Common myeloid progenitor, CD34-positive (primary cell): ENCODE data around the gene PPP1R7.

Experiments
- CTCF ChIA-PET: fragments of 350-600 bp; sonication (Branson Sonifier 250); formaldehyde crosslinking; loops from one replicate; lab custom pipeline; 2021; ENCODE audit warnings: antibody characterized with exemption; lab: Charles Lee
- POLR2A ChIA-PET: fragments of 350-600 bp; sonication (Branson Sonifier 250); formaldehyde crosslinking; loops from one replicate; lab custom pipeline; 2021; ENCODE audit warnings: antibody characterized with exemption; lab: Charles Lee
- DNase-seq, 3 donors: peaks; one replicate each; pipeline versions ENCODE4 v3.0.0 to v3.0.0-alpha.2; 2013
- H3K27ac ChIP-seq, 2 experiments: 1 replicate in 1 of 2; 2 replicates in 1 of 2; pipeline ENCODE4 v1.7.0; 2013; ENCODE audit warnings: inconsistent platforms in 2 of 2, low read length in 2 of 2, mild to moderate bottlenecking in 2 of 2, low read depth in 1 of 2, moderate library complexity in 1 of 2; ENCODE audit not compliant: severe bottlenecking in 2 of 2, insufficient read depth in 1 of 2, poor library complexity in 1 of 2
- H3K27me3 ChIP-seq, 5 experiments: replicated peaks in 2 of 5; 1 replicate in 3 of 5; 2 replicates in 2 of 5; pipeline versions ENCODE4 v1.6.1 to v1.7.0; 2013; ENCODE audit warnings: low read length in 4 of 5, mild to moderate bottlenecking in 2 of 5, moderate library complexity in 2 of 5, inconsistent platforms in 1 of 5; ENCODE audit not compliant: insufficient read depth in 5 of 5, control insufficient read depth in 4 of 5
- H3K36me3 ChIP-seq, 4 experiments: 1 replicate in 2 of 4; 2 replicates in 2 of 4; pipeline versions ENCODE4 v1.6.1 to v1.7.0; 2013; ENCODE audit warnings: low read length in 3 of 4, control low read depth in 1 of 4, mild to moderate bottlenecking in 1 of 4; ENCODE audit not compliant: control insufficient read depth in 4 of 4, insufficient read depth in 4 of 4
- H3K4me1 ChIP-seq, 4 experiments: 1 replicate in 3 of 4; 2 replicates in 1 of 4; pipeline versions ENCODE4 v1.6.1 to v1.7.1; 2013; ENCODE audit warnings: low read length in 3 of 4, mild to moderate bottlenecking in 3 of 4, control low read depth in 1 of 4, inconsistent platforms in 1 of 4, moderate library complexity in 1 of 4; ENCODE audit not compliant: control insufficient read depth in 4 of 4, insufficient read depth in 4 of 4; ENCODE audit errors: control extremely low read depth in 1 of 4
- H3K4me3 ChIP-seq, 7 experiments: 1 replicate in 4 of 7; 2 replicates in 3 of 7; pipeline versions ENCODE4 v1.5.1 to v1.7.0; 2013; ENCODE audit warnings: mild to moderate bottlenecking in 7 of 7, low read length in 6 of 7, moderate library complexity in 6 of 7, inconsistent platforms in 2 of 7, low read depth in 2 of 7, control low read depth in 1 of 7; ENCODE audit not compliant: insufficient read depth in 4 of 7, control insufficient read depth in 1 of 7; ENCODE audit errors: extremely low read depth in 1 of 7
- H3K9me3 ChIP-seq, 5 experiments: 1 replicate in 4 of 5; 2 replicates in 1 of 5; pipeline versions ENCODE4 v1.6.1 to v1.7.1; 2013; ENCODE audit warnings: low read length in 4 of 5, mild to moderate bottlenecking in 2 of 5, inconsistent platforms in 1 of 5, low read depth in 1 of 5, moderate library complexity in 1 of 5; ENCODE audit not compliant: control insufficient read depth in 4 of 5, insufficient read depth in 2 of 5; ENCODE audit errors: control extremely low read depth in 1 of 5
- WGBS: methylation state at CpG from one replicate; pipeline ENCODE4 v1.1.5; 2013; ENCODE audit not compliant: insufficient coverage; 5-methylcytosine and 5-hydroxymethylcytosine counted together

PPP1R7 gene

DNA sequence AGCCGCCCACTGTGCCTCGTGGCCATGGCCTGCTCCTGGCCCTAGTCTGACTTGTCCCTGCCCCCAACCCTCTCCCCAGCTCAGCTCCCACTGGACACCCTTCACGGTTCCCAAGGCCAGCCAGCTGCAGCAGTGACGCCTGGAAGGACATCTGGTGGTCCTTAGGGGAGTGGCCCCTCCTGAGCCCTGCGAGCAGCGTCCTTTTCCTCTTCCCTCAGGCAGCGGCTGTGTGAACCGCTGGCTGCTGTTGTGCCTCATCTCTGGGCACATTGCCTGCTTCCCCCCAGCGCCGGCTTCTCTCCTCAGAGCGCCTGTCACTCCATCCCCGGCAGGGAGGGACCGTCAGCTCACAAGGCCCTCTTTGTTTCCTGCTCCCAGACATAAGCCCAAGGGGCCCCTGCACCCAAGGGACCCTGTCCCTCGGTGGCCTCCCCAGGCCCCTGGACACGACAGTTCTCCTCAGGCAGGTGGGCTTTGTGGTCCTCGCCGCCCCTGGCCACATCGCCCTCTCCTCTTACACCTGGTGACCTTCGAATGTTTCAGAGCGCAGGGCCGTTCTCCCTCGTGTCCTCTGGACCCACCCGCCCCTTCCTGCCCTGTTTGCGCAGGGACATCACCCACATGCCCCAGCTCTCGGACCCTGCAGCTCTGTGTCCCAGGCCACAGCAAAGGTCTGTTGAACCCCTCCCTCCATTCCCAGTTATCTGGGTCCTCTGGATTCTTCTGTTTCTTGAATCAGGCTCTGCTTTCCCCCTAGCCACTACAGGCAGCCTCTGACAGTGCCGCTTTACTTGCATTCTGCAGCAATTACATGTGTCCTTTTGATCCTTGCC lies 74.0 kb downstream of the PPP1R7 start:
- H3K4me1 ChIP-seq, result peaks cover 0 to 11% (median 4%) of the 10 kb centered on the region in 4 experiments
- DNase-seq, result no peak
- ChIA-PET POLR2A (interaction anchor here (0.6 kb wide), 1 partner anchor 69 kb away, joined by 3 read pairs; no protein-coding TSS in a partner anchor), CTCF (no interaction called here)
- H3K36me3 ChIP-seq, result peaks cover 3 to 37% (median 30%) of the 10 kb centered on the region in 4 experiments
- 76% methylated on average over 24 of the region's 26 CpGs for WGBS
- H3K27ac ChIP-seq, result no peak overlapping the region
- H3K4me3 ChIP-seq, result no peak overlapping the region
- no peaks in the 10 kb centered on the region for H3K9me3 ChIP-seq
- no peaks in the 10 kb centered on the region for H3K27me3 ChIP-seq

DNA sequence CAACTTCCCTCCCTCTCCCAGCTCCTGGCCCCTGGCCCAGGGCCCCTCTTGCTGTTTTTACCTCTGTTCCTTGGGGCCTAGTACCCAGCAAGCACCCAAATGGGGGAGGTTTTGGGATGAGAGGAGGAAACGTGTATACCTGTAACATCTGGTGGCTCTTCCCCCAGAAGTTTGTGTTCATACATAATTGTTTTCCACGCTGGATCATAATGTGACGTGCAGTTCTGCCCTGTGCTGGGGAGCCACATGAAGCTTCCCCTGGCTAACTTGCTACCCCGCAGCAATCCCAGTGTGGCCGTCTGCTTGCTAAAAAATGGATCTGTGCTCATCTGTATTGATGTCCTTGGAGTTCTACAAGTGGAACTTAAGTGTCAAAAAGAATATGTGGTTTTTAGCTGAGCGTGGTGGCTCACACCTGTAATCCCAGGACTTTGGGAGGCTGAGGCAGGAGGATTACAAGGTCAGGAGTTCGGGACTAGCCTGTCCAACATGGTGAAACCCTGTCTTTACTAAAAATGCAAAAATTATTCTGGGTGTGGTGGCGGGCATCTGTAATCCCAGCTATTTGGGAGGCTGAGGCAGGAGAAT lies 74.7 kb downstream of the PPP1R7 start:
- Histone ChIP-seq H3K36me3 (peaks cover 3 to 44% (median 36%) of the 10 kb centered on the region in 4 experiments), H3K4me3 (no peak overlapping the region), H3K4me1 (peaks cover 0 to 8% (median 0%) of the 10 kb centered on the region in 4 experiments), H3K27me3 (no peaks in the 10 kb centered on the region), H3K27ac (no peak overlapping the region), H3K9me3 (no peaks in the 10 kb centered on the region)
- WGBS, result 98% methylated on average over 6 of the region's 8 CpGs
- CTCF ChIA-PET, result no interaction called here
- POLR2A ChIA-PET, result no interaction called here
- DNase-seq, result no peak

DNA sequence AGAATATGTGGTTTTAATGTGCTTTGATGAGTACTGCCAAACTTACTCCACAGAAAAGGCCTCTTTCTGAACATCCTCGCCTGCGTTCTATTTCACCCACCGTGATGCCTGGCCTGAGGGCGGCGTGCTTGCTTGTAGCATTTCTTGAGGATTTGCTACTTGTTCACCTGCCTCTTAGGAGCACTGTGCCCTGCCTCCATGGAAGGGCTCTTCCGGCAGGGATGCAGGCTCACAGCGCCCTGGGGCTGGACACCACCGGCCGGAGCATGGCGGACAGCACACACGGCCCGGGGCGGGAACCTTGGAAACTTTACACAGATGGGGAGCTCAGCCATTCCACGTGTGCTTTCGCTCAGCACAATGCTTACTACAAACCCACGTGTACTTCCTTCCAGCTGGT lies 75.3 kb downstream of the PPP1R7 start:
- peaks cover 3 to 50% (median 42%) of the 10 kb centered on the region in 4 experiments for H3K36me3 ChIP-seq
- DNase-seq, result no peak
- H3K9me3 ChIP-seq, result no peaks in the 10 kb centered on the region
- CTCF ChIA-PET, result no interaction called here
- no peaks in the 10 kb centered on the region for H3K27me3 ChIP-seq
- 94% methylated on average over 16 of the region's 16 CpGs for WGBS
- H3K27ac ChIP-seq, result no peak overlapping the region
- no peak overlapping the region for H3K4me3 ChIP-seq
- peaks cover 0 to 8% (median 0%) of the 10 kb centered on the region in 4 experiments for H3K4me1 ChIP-seq
- POLR2A ChIA-PET, result no interaction called here

DNA sequence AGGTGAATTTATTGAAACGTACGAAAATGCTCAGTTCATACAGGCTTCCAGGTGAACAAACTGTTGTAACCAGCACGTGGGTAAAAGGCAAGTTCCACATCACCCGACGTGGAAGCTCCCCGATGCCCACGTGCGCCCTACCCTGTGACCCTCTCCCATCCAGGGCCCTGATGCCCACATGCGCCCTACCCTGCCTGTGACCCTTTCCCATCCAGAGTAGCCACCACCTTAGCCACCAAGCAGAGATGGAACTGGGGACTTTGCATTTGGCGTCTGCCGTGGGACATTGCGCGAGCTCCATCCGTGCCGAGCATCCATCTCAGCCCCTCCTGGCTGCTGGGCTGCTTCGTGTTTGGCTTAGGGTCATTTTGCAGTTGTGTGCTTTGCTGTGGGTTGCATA lies 75.7 kb downstream of the PPP1R7 start:
- no peaks in the 10 kb centered on the region for H3K9me3 ChIP-seq
- peaks cover 3 to 55% (median 46%) of the 10 kb centered on the region in 4 experiments for H3K36me3 ChIP-seq
- 93% methylated on average over 14 of the region's 16 CpGs for WGBS
- no peak overlapping the region for H3K27ac ChIP-seq
- no peak overlapping the region for H3K4me3 ChIP-seq
- POLR2A ChIA-PET, result no interaction called here
- peaks cover 0 to 8% (median 0%) of the 10 kb centered on the region in 4 experiments for H3K4me1 ChIP-seq
- CTCF ChIA-PET, result no interaction called here
- H3K27me3 ChIP-seq, result no peaks in the 10 kb centered on the region
- no peak for DNase-seq

DNA sequence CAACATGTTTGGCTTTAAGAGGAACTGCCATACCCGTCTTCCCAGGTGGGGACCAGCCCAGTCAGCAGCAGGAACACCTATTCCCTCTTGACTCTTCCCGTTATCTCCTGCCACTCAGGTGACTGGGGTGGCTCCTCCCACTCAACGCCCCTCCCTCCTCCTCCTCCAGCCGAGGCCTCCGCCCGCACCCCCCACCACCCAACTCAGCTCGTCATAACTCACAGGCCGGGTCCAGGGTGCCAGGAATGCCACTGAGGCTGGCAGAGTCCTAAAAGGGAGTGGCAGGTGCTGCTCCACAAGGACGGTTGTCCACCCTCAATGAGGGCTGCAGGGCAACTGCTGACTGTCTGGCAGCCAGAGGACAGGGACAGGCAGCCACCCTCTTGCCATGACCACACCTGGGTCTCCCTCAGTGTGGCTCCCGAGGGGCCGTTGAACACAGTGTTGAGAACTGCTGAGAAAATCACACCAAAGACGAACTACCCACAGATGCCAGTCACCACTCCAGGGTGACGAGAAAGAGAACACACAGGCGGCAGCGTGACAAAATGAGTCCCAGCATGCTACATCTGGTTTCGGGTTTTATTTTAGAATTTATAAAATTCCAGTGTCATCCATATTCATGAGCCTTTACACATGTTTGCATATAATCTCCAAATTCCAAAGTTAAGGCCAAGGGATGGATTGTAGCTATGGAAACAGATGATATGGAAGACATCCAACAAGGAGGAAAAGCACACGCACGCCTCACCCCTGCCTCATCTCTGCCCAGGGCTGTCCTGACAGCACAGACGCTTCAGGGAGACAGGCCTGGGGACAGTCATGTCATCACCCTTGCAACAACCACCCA lies 76.7 kb downstream of the PPP1R7 start:
- ChIA-PET POLR2A (no interaction called here), CTCF (no interaction called here)
- no peak for DNase-seq
- Histone ChIP-seq H3K4me3 (no peak overlapping the region), H3K9me3 (no peaks in the 10 kb centered on the region), H3K27ac (no peak overlapping the region), H3K4me1 (peaks cover 0 to 8% (median 0%) of the 10 kb centered on the region in 4 experiments), H3K36me3 (peaks cover 7 to 62% (median 50%) of the 10 kb centered on the region in 4 experiments), H3K27me3 (no peaks in the 10 kb centered on the region)
- WGBS, result 95% methylated on average over 12 of the region's 19 CpGs

DNA sequence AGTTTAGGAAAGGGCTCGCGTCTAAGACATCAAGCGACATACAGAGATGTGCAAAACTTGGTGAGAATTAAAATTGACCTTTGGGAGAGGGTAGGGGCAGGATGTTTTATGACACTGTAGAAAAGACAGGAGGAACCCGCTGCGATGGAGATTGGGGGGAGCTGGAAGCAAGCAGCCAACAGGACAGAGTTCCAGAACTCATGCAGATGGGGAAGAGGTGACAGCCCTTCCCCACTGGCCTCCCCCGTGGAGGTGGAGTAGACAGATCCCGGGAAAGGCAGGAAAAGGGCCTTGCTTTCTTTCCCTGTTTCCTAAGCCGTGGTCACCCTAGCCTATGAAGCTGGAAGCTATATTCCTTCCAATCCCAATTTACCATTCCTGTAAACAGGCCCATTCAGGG lies 77.3 kb downstream of the PPP1R7 start:
- no peak overlapping the region for H3K4me3 ChIP-seq
- POLR2A ChIA-PET, result no interaction called here
- no peaks in the 10 kb centered on the region for H3K9me3 ChIP-seq
- H3K4me1 ChIP-seq, result peaks cover 0 to 8% (median 0%) of the 10 kb centered on the region in 4 experiments
- H3K27me3 ChIP-seq, result no peaks in the 10 kb centered on the region
- H3K27ac ChIP-seq, result no peak overlapping the region
- peaks cover 7 to 65% (median 54%) of the 10 kb centered on the region in 4 experiments for H3K36me3 ChIP-seq
- DNase-seq, result no peak
- CTCF ChIA-PET, result interaction anchor here (1.1 kb wide), 1 partner anchor 9 kb away, joined by 4 read pairs; no protein-coding TSS in a partner anchor
- WGBS, result 100% methylated on average over 5 of the region's 8 CpGs
